ENCODE measurements around the gene MYH9.

GRCh38 chr22:36352803-36353507, 34.8 kb downstream of the MYH9 start:
- TF ChIP-seq, protein P1, sequence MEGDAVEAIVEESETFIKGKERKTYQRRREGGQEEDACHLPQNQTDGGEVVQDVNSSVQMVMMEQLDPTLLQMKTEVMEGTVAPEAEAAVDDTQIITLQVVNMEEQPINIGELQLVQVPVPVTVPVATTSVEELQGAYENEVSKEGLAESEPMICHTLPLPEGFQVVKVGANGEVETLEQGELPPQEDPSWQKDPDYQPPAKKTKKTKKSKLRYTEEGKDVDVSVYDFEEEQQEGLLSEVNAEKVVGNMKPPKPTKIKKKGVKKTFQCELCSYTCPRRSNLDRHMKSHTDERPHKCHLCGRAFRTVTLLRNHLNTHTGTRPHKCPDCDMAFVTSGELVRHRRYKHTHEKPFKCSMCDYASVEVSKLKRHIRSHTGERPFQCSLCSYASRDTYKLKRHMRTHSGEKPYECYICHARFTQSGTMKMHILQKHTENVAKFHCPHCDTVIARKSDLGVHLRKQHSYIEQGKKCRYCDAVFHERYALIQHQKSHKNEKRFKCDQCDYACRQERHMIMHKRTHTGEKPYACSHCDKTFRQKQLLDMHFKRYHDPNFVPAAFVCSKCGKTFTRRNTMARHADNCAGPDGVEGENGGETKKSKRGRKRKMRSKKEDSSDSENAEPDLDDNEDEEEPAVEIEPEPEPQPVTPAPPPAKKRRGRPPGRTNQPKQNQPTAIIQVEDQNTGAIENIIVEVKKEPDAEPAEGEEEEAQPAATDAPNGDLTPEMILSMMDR (IDR thresholded peaks at IDR 0.05) = no peak
- no peak for TF ChIP-seq POLR2A (IDR thresholded peaks at IDR 0.05)
